Transverse colon (tissue), 4 donors: ENCODE measurements around the gene SATB2. TPM values are rescaled to one million over a fixed set of nuclear protein-coding genes. Genes with fewer than 3 reads are reported as not detected.

Experiments used
- DNase-seq: peaks from one replicate; pipeline ENCODE4 v3.0.0-alpha.2; 2019
- H3K27ac ChIP-seq, 4 donors: fragments of 200-600 bp; sonication (generic); 2 replicates each; pipeline ENCODE4 v1.5.1; 2016 to 2018; ENCODE audit warnings: inconsistent platforms in 4 of 4
- H3K27me3 ChIP-seq: fragments of 200-600 bp; sonication (generic); 2 replicates; pipeline ENCODE4 v1.5.1; 2017; ENCODE audit warnings: inconsistent platforms
- H3K36me3 ChIP-seq, 4 donors: fragments of 200-600 bp; sonication (generic); 2 replicates each; pipeline ENCODE4 v1.5.1; 2017 to 2019; ENCODE audit warnings: inconsistent platforms in 4 of 4
- H3K4me1 ChIP-seq, 4 donors: fragments of 200-600 bp; sonication (generic); 2 replicates each; pipeline ENCODE4 v1.5.1; 2017 to 2020; ENCODE audit warnings: inconsistent platforms in 4 of 4
- H3K4me3 ChIP-seq, 4 donors: fragments of 200-600 bp; sonication (generic); 1 replicate in 1 of 4; 2 replicates in 3 of 4; pipeline versions ENCODE4 v1.5.1 to v1.6.1; 2017 to 2019; ENCODE audit warnings: inconsistent platforms in 4 of 4
- H3K9me3 ChIP-seq, 2 donors: fragments of 200-600 bp; sonication (generic); 2 replicates each; pipeline ENCODE4 v1.5.1; 2017 to 2019; ENCODE audit warnings: inconsistent platforms in 2 of 2
- EP300 ChIP-seq: sonication (generic); formaldehyde crosslinking; IDR thresholded peaks from one replicate; pipeline ENCODE4 v1.6.1; 2017; ENCODE audit warnings: antibody characterized with exemption, low read depth
- POLR2A ChIP-seq: fragments of 450-650 bp; IDR thresholded peaks from one replicate; pipeline ENCODE4 v1.6.1; 2016; ENCODE audit warnings: antibody characterized with exemption, mild to moderate bottlenecking, moderate library complexity
- POLR2AphosphoS5 ChIP-seq, 3 donors: sonication (generic); formaldehyde crosslinking; IDR thresholded peaks; one replicate each; pipeline ENCODE4 v1.6.1; 2016; ENCODE audit warnings: antibody characterized with exemption in 3 of 3
- WGBS, 2 donors: methylation state at CpG; one replicate each; pipeline ENCODE4 v1.1.5; 2018; ENCODE audit warnings: low coverage in 1 of 2; 5-methylcytosine and 5-hydroxymethylcytosine counted together
- in situ Hi-C, 4 donors: fragments of 200-750 bp; cut with MboI; loops; one replicate each; pipeline versions ENCODE4 v1.15.0 to v1.15.1; 2017; ENCODE audit warnings: low sequenced_read_pairs in 3 of 4, low pct_ligation_motif_present in 1 of 4, low pct_unique_long_range_greater_than_20kb in 1 of 4
- intact Hi-C: fragments of 100-400 bp; cut with DNase I; formaldehyde crosslinking; loops from one replicate; pipeline ENCODE4 v1.15.1; 2023; ENCODE audit warnings: low total_unique reads
- total RNA-seq, 4 donors: library from RNA; depleted of rRNA; stranded (reverse); fragments of >200 nt; gene quantifications; one replicate each; pipeline ENCODE4 v1.1.0, GENCODE V29; 2016
- TF ChIP-seq, protein P1 (sequence below), 5 experiments: fragments of 200-600 bp in 3 of 5; fragments of 450-650 bp in 2 of 5; sonication (generic) in 3 of 5; IDR thresholded peaks; 1 replicate in 2 of 5; 2 replicates in 3 of 5; pipeline ENCODE4 v1.5.1; 2016 to 2017; ENCODE audit warnings: antibody characterized with exemption in 5 of 5, inconsistent platforms in 3 of 5, mild to moderate bottlenecking in 2 of 5, moderate library complexity in 1 of 5

SATB2 gene
- total RNA-seq, 4 donors from 2014 or later, result 289 to 316 (median 293) TPM

DNA sequence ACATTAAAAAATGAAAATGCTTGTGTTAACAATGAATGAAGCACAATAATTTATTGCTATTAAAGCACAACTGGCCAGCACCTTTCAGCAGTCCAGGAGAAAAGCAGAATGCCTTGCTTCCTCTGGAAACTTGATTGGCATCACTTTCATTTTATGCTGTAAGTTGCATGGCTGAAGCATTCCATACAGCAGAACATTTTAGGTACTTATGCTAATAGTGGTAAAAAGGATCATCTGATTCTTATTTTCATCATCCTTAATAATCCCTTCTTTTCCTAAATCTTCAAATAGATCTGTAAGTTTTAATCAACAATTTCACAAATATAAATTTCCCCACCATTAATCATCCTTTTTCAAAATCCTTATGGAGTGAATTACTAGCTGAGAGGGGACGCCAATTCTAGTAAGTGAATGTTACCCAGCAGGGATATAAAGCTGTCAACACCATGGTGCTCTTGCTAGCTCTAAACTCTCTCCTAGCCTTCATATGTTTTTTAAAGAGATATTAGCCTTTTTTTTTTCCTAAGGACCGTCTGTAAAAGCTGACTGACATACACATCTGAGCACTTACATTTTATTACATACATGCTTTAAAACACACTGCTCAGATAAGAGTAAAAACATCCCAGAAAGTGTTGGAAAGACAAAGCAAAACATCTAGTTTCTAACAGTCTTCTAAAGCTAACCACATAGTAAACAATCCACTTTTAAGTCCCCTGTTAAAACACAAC is 5.3 kb downstream of the SATB2 start:
- WGBS, 2 donors, result 38 to 45% methylated on average over 2 of the region's 2 CpGs
- in situ Hi-C loops, result no loop called here
- peaks cover 82% of the 10 kb centered on the region for H3K27me3 ChIP-seq

DNA sequence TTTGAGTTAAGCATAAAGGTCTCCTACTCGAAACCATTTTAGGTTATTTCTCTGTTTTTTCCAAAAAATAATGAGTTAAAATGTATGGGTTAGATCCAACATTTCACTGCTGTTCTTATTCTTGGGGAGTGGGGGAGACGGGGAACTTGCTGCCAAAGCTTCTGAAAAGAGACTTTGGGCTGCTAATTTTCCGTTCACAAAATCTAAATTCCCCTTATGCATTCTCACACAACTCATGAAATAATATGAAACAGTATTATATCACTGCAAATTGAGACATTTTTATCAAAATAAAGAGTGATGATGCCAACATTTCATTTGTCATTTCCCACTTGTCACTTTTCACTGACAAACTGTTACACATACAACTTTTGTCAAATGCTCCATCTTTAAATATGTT is 7.8 kb downstream of the SATB2 start:
- peaks cover 57% of the 10 kb centered on the region for H3K27me3 ChIP-seq
- WGBS, 2 donors, result 41 to 49% methylated on average over 3 of the region's 3 CpGs

More for the DNA sequence above, 5.3 kb downstream of the SATB2 start:
- DNase-seq, result no peak
- no peaks in the 10 kb centered on the region for H3K9me3 ChIP-seq
- intact Hi-C loops, result no loop called here
- H3K4me1 ChIP-seq, result peaks cover 0 to 80% (median 29%) of the 10 kb centered on the region in 4 donors
- peak overlapping the region in 1 of 4 donors; percentile 37 for H3K27ac ChIP-seq
- H3K36me3 ChIP-seq, result no peaks in the 10 kb centered on the region
- TF ChIP-seq, protein P1, sequence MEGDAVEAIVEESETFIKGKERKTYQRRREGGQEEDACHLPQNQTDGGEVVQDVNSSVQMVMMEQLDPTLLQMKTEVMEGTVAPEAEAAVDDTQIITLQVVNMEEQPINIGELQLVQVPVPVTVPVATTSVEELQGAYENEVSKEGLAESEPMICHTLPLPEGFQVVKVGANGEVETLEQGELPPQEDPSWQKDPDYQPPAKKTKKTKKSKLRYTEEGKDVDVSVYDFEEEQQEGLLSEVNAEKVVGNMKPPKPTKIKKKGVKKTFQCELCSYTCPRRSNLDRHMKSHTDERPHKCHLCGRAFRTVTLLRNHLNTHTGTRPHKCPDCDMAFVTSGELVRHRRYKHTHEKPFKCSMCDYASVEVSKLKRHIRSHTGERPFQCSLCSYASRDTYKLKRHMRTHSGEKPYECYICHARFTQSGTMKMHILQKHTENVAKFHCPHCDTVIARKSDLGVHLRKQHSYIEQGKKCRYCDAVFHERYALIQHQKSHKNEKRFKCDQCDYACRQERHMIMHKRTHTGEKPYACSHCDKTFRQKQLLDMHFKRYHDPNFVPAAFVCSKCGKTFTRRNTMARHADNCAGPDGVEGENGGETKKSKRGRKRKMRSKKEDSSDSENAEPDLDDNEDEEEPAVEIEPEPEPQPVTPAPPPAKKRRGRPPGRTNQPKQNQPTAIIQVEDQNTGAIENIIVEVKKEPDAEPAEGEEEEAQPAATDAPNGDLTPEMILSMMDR (IDR thresholded peaks at IDR 0.05), result no peak
- TF ChIP-seq POLR2A (no peak), POLR2AphosphoS5 (IDR thresholded peaks at IDR 0.05) (no peak), EP300 (no peak)
- H3K4me3 ChIP-seq, result peak overlapping the region in 2 of 4 donors; percentile 11 to 98

DNA sequence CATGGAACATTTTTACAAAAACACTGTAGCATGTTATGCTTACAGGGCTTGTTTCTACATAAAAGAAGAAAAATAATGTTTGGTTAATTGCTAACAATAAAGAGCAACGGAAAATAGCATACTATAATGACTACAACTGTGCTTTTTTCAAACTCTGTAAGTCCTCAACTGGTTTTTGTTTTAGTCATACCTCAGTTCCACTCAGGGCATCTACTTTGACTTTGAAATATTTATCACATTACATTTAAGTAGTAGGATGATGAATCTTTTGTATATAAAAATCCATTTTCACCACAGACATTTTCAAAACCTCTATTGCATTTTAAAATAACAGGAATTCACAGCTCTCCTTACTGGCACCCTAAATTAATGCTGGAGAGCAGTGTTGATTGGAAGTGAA is 8.3 kb downstream of the SATB2 start:
- peaks cover 52% of the 10 kb centered on the region for H3K27me3 ChIP-seq
- intact Hi-C loops, result no loop called here
- TF ChIP-seq POLR2A (no peak), EP300 (no peak), POLR2AphosphoS5 (IDR thresholded peaks at IDR 0.05) (no peak)
- TF ChIP-seq, protein P1 (IDR thresholded peaks at IDR 0.05), result no peak
- DNase-seq, result no peak
- in situ Hi-C loops, result no loop called here
- no peaks in the 10 kb centered on the region for H3K9me3 ChIP-seq
- no peak overlapping the region for H3K27ac ChIP-seq
- WGBS, 2 donors, result 32 to 33% methylated on average over 1 of the region's 1 CpG
- H3K4me3 ChIP-seq, result no peak overlapping the region
- peaks cover 0 to 85% (median 25%) of the 10 kb centered on the region in 4 donors for H3K4me1 ChIP-seq
- H3K36me3 ChIP-seq, result no peaks in the 10 kb centered on the region

More for the DNA sequence above, 7.8 kb downstream of the SATB2 start:
- Histone ChIP-seq H3K27ac (no peak overlapping the region), H3K36me3 (no peaks in the 10 kb centered on the region), H3K4me1 (peaks cover 0 to 84% (median 25%) of the 10 kb centered on the region in 4 donors), H3K9me3 (no peaks in the 10 kb centered on the region), H3K4me3 (no peak overlapping the region)
- DNase-seq, result no peak
- TF ChIP-seq EP300, result no peak
- TF ChIP-seq POLR2AphosphoS5 (IDR thresholded peaks at IDR 0.05), result no peak
- TF ChIP-seq POLR2A, result no peak
- TF ChIP-seq, protein P1 (IDR thresholded peaks at IDR 0.05), result no peak
- in situ Hi-C loops, result no loop called here
- intact Hi-C loops, result no loop called here

DNA sequence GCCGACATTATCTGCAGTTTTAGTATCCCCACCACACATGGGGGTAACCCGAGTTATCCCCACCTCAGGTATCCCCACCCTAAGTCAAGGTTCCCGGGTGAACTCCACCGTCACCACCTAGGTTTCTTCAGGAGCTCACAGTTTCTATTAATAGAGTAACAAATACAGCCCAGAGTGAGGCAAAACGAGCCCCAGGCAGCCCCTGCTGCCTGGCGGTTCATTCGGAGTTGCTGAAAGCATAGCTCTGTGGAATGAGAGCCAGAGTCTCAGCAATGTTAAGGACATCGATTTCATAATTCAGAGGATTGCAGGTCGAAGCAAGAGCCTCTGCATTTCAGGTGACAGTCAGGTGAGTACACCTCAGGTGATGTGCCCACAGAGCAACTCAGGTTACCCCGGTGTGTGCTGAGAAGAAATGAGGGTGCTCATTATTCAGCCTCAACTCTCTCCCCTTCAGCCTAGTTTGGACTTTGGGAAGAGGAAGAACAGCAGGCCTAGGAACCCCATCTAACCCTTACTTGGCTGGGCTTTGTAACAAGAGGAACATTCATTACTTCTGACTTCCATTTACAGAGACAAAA is 10.7 kb downstream of the SATB2 start:
- 48 to 50% methylated on average over 2 to 10 of the region's 10 CpGs for WGBS, 2 donors
- intact Hi-C loops, result no loop called here
- in situ Hi-C loops, result no loop called here
- TF ChIP-seq EP300 (no peak), POLR2AphosphoS5 (IDR thresholded peaks at IDR 0.05) (no peak), POLR2A (no peak)
- TF ChIP-seq, protein P1 (IDR thresholded peaks at IDR 0.05), result no peak
- peak overlapping the region in 2 of 4 donors; percentile 1 to 15 for H3K4me3 ChIP-seq
- H3K27me3 ChIP-seq, result peaks cover 28% of the 10 kb centered on the region
- peaks cover 0 to 88% (median 36%) of the 10 kb centered on the region in 4 donors for H3K4me1 ChIP-seq
- no peaks in the 10 kb centered on the region for H3K9me3 ChIP-seq
- peak overlapping the region; percentile 27 to 65 (median 48) for H3K27ac ChIP-seq
- DNase-seq, result no peak
- H3K36me3 ChIP-seq, result no peaks in the 10 kb centered on the region
